Measurements from ENCODE around the gene IL6. TPM values are rescaled to one million over a fixed set of nuclear protein-coding genes. Genes with fewer than 3 reads are reported as not detected.
A peak's percentile ranks its signal among the peaks of the same experiment; 100 is the strongest.

Gene IL6
- total and polyA plus RNA-seq, 2 of the 8 experiments (the other 6 are each of a cell fraction or from before 2014, with no cell fraction given): 0.12 to 0.41 TPM

GRCh38 chr7:22712999-22713398 lies 14.0 kb upstream of the IL6 start:
- Histone ChIP-seq H4K20me1 (replicated peaks in 1 of 2; ENCODE audit: control insufficient read depth in 1 of 2, insufficient read depth in 2 of 2, low read length in 2 of 2) (no peaks in the 10 kb centered on the region), H3K4me3 (ENCODE audit: extremely low read depth in 1 of 4, insufficient read depth in 2 of 4, low read depth in 3 of 4, low read length in 4 of 4) (no peak overlapping the region), H2BK12ac (ENCODE audit: low read depth, low read length) (peak overlapping the region; percentile 56; the same call in 1 of the 2 replicates), H3K79me2 (ENCODE audit: control insufficient read depth in 1 of 2, insufficient read depth in 2 of 2, low read length in 2 of 2) (no peaks in the 10 kb centered on the region), H3K27me3 (replicated peaks in 1 of 4; ENCODE audit: control insufficient read depth in 3 of 4, extremely low read depth in 1 of 4, insufficient read depth in 3 of 4, low read length in 3 of 4) (no peaks in the 10 kb centered on the region), H3K27ac (ENCODE audit: low read depth, low read length) (no peak overlapping the region), H2AFZ (ENCODE audit: low read length) (no peak overlapping the region; the same call in 1 of the 2 replicates), H3K79me1 (ENCODE audit: low read depth, low read length) (no peaks in the 10 kb centered on the region), H2BK15ac (ENCODE audit: low read length) (peak overlapping the region; percentile 12; the same call in 1 of the 2 replicates), H2BK5ac (ENCODE audit: low read depth, low read length) (no peak overlapping the region), H3K23me2 (ENCODE audit: low read depth, low read length) (no peaks in the 10 kb centered on the region), H3K18ac (ENCODE audit: extremely low read depth, low read length) (no peak overlapping the region), H3K14ac (ENCODE audit: insufficient read length) (no peak overlapping the region), H3K56ac (replicated peaks; ENCODE audit: insufficient read length, low read depth, low read length) (no peak overlapping the region), H3K4ac (replicated peaks; ENCODE audit: insufficient read length, low read depth, low read length) (no peak overlapping the region), H3K4me2 (ENCODE audit: insufficient read depth in 1 of 2, low read depth in 2 of 2, low read length in 2 of 2) (no peak overlapping the region), H3K36me3 (ENCODE audit: control insufficient read depth in 2 of 4, insufficient read depth in 4 of 4, low read length in 3 of 4) (no peaks in the 10 kb centered on the region), H2BK120ac (replicated peaks; ENCODE audit: low read depth, low read length) (peak overlapping the region; percentile 40), H4K91ac (replicated peaks; ENCODE audit: insufficient read length, low read length) (no peak overlapping the region), H2BK20ac (ENCODE audit: low read length) (no peak overlapping the region), H4K8ac (ENCODE audit: extremely low read depth, insufficient read depth, low read length) (no peak overlapping the region), H3K23ac (ENCODE audit: insufficient read length) (no peak overlapping the region), H2AK5ac (ENCODE audit: low read depth, low read length) (no peak overlapping the region), H3K4me1 (replicated peaks in 1 of 4; ENCODE audit: control insufficient read depth in 3 of 4, insufficient read depth in 4 of 4, low read length in 3 of 4) (peaks cover 4 to 9% (median 5%) of the 10 kb centered on the region in 4 experiments; a peak in 6 of 7 replicates), H4K5ac (ENCODE audit: insufficient read length, low read depth, low read length) (no peak overlapping the region), H3K9me3 (ENCODE audit: insufficient read depth in 2 of 2, low read depth in 1 of 2, low read length in 1 of 2) (no peaks in the 10 kb centered on the region), H3K9ac (replicated peaks in 1 of 4; ENCODE audit: extremely low read depth in 1 of 4, low read depth in 3 of 4, low read length in 3 of 4) (no peak overlapping the region)
- whole genome bisulfite sequencing, 2 experiments (ENCODE audit: extremely low coverage in 1 of 2, insufficient coverage in 1 of 2, insufficient read length in 1 of 2, insufficient replicate concordance in 2 of 2, low coverage in 1 of 2, low lambda C conversion rate in 2 of 2, missing lambda C conversion rate in 1 of 2): 94% methylated on average over 1 of the region's 1 CpG; no CpG with 5 or more reads in 1 of the 2 experiments
- ChIA-PET POLR2A (ENCODE audit: partially characterized antibody) (interaction anchor here (0.7 kb wide), 1 partner anchor 11 kb away, joined by 3 read pairs; no protein-coding TSS in a partner anchor), CTCF (ENCODE audit: partially characterized antibody) (interaction anchor here (0.8 to 1.8 kb wide), 7 partner anchors 10 to 152 kb away, joined by 3 to 12 read pairs (median 5); no protein-coding TSS in a partner anchor)
- DNase-seq (ENCODE audit: low read depth in 1 of 2, low spot score in 2 of 2) (no peak), FAIRE-seq (no peak)
- no peak for TF ChIP-seq SIRT6 (IDR thresholded peaks at IDR 0.05; ENCODE audit: low read length)
- TF ChIP-seq ATF3 (IDR thresholded peaks at IDR 0.05; ENCODE audit: insufficient read depth, low read depth, low read length): no peak
- no peak for TF ChIP-seq SUZ12 (IDR thresholded peaks at IDR 0.05; ENCODE audit: low read length)
- TF ChIP-seq PHF8 (conservative IDR thresholded peaks at IDR 0.05; ENCODE audit: low read depth, low read length): no peak
- TF ChIP-seq ZNF274 (IDR thresholded peaks at IDR 0.05; ENCODE audit: borderline replicate concordance, extremely low read depth, low read length): no peak
- no peak for TF ChIP-seq CHD2 (IDR thresholded peaks at IDR 0.05; ENCODE audit: low read length)
- TF ChIP-seq RNF2 (IDR thresholded peaks at IDR 0.05; ENCODE audit: borderline replicate concordance, low read depth, low read length, missing control alignments, poor library complexity, severe bottlenecking): no peak
- TF ChIP-seq CREB1 (IDR thresholded peaks at IDR 0.05): no peak
- no peak for TF ChIP-seq RXRA (IDR thresholded peaks at IDR 0.05; ENCODE audit: insufficient read depth, low read depth, low read length)
- TF ChIP-seq POLR2A (IDR thresholded peaks at IDR 0.05; ENCODE audit: control extremely low read depth in 1 of 2, low read depth in 2 of 2, low read length in 2 of 2): no peak
- TF ChIP-seq POU5F1 (IDR thresholded peaks at IDR 0.05; ENCODE audit: low read depth, low read length): no peak
- TF ChIP-seq NANOG (IDR thresholded peaks at IDR 0.05; ENCODE audit: insufficient read depth, low read depth, low read length, poor library complexity, severe bottlenecking): no peak
- TF ChIP-seq TBP (IDR thresholded peaks at IDR 0.05; ENCODE audit: low read depth, low read length): no peak
- no peak for TF ChIP-seq FOSL1 (IDR thresholded peaks at IDR 0.05; ENCODE audit: insufficient read depth, low read depth, low read length)
